CD4-positive, alpha-beta T cell treated with Interleukin-12 subunit alpha and Interleukin-12 subunit beta, for 1 hour (primary cell): ENCODE data around the gene MAN2A2.
"Not testable (repeated sequence)": the region's sequence is repeated elsewhere in the genome, so short reads cannot be mapped to it uniquely, and the experiment has no call there.

ENCODE experiments used
- DNase-seq: peaks from one replicate; pipeline ENCODE4 v3.0.0-alpha.2; 2020

Gene MAN2A2

GRCh38 chr15:90922712-90923322, 19.7 kb downstream of the MAN2A2 start:
- DNase-seq: not testable (repeated sequence)

GRCh38 chr15:90924375-90924774, 21.3 kb downstream of the MAN2A2 start:
- no peak for DNase-seq

- not testable (repeated sequence) for DNase-seq
Measured at GRCh38 chr15:90926766-90927165, 23.7 kb downstream of the MAN2A2 start.

GRCh38 chr15:90928106-90928505, 25.0 kb downstream of the MAN2A2 start:
- DNase-seq: not testable (repeated sequence)

GRCh38 chr15:90929246-90930019, 26.3 kb downstream of the MAN2A2 start:
- DNase-seq: no peak

GRCh38 chr15:90930861-90931574, 27.9 kb downstream of the MAN2A2 start:
- DNase-seq: no peak

GRCh38 chr15:90931575-90931827, 28.4 kb downstream of the MAN2A2 start:
- no peak for DNase-seq

GRCh38 chr15:90931828-90932659, 28.9 kb downstream of the MAN2A2 start, which contains the start of gene HDDC3:
Gene HDDC3 (minus strand): TSS chr15:90932549. CDS start chr15:90932540, 9 bp downstream.
- DNase-seq: peak; percentile 89

- no peak for DNase-seq
Measured at GRCh38 chr15:90932660-90932991, 29.5 kb downstream of the MAN2A2 start.

- no peak for DNase-seq
Measured at GRCh38 chr15:90933301-90933700, 30.2 kb downstream of the MAN2A2 start.

GRCh38 chr15:90934256-90934948, 31.3 kb downstream of the MAN2A2 start:
- peak; percentile 89 for DNase-seq

- DNase-seq: peak; percentile 96
Measured at GRCh38 chr15:90934949-90935751, 32.0 kb downstream of the MAN2A2 start, which contains the start of gene UNC45A. Gene UNC45A (plus strand): TSS chr15:90935285. CDS start chr15:90935325, 40 bp downstream.

- DNase-seq: no peak
Measured at GRCh38 chr15:90936823-90937222, 33.7 kb downstream of the MAN2A2 start.

GRCh38 chr15:90938261-90938660, 35.2 kb downstream of the MAN2A2 start:
- DNase-seq: no peak

GRCh38 chr15:90939756-90940155, 36.7 kb downstream of the MAN2A2 start:
- no peak for DNase-seq

- no peak for DNase-seq
Measured at GRCh38 chr15:90941038-90941437, 37.9 kb downstream of the MAN2A2 start.

GRCh38 chr15:90942354-90943120, 39.4 kb downstream of the MAN2A2 start:
- DNase-seq: no peak

GRCh38 chr15:90945091-90945490, 42.0 kb downstream of the MAN2A2 start:
- DNase-seq: no peak

- DNase-seq: no peak
Measured at GRCh38 chr15:90946538-90946937, 43.4 kb downstream of the MAN2A2 start.

- DNase-seq: no peak
Measured at GRCh38 chr15:90946941-90947576, 44.0 kb downstream of the MAN2A2 start.
